Duodenal mucosa (tissue), 2 donors: Measurements from ENCODE around the gene SLC46A1.

Source experiments
- H3K27ac ChIP-seq: one replicate; pipeline ENCODE4 v1.7.0; 2013; ENCODE audit warnings: low read depth, low read length
- H3K27me3 ChIP-seq, 2 donors: one replicate each; pipeline ENCODE4 v1.7.0; 2013; ENCODE audit warnings: low read length in 2 of 2, control low read depth in 1 of 2; ENCODE audit not compliant: insufficient read depth in 2 of 2, control insufficient read depth in 1 of 2
- H3K36me3 ChIP-seq, 2 donors: one replicate each; pipeline ENCODE4 v1.7.0; 2013; ENCODE audit warnings: low read length in 2 of 2, control low read depth in 1 of 2; ENCODE audit not compliant: insufficient read depth in 2 of 2, control insufficient read depth in 1 of 2
- H3K4me1 ChIP-seq, 2 donors: one replicate each; pipeline ENCODE4 v1.7.0; 2013; ENCODE audit warnings: low read length in 2 of 2, control low read depth in 1 of 2; ENCODE audit not compliant: insufficient read depth in 2 of 2, control insufficient read depth in 1 of 2
- H3K4me3 ChIP-seq, 2 donors: one replicate each; pipeline ENCODE4 v1.7.0; 2013; ENCODE audit warnings: low read length in 2 of 2, low read depth in 1 of 2
- H3K9ac ChIP-seq, 2 donors: one replicate each; pipeline ENCODE4 v1.7.0; 2013; ENCODE audit warnings: low read length in 2 of 2, low read depth in 1 of 2
- H3K9me3 ChIP-seq, 2 donors: one replicate each; pipeline ENCODE4 v1.7.0; 2013; ENCODE audit warnings: low read length in 2 of 2, control low read depth in 1 of 2; ENCODE audit not compliant: control insufficient read depth in 1 of 2

Gene SLC46A1

DNA sequence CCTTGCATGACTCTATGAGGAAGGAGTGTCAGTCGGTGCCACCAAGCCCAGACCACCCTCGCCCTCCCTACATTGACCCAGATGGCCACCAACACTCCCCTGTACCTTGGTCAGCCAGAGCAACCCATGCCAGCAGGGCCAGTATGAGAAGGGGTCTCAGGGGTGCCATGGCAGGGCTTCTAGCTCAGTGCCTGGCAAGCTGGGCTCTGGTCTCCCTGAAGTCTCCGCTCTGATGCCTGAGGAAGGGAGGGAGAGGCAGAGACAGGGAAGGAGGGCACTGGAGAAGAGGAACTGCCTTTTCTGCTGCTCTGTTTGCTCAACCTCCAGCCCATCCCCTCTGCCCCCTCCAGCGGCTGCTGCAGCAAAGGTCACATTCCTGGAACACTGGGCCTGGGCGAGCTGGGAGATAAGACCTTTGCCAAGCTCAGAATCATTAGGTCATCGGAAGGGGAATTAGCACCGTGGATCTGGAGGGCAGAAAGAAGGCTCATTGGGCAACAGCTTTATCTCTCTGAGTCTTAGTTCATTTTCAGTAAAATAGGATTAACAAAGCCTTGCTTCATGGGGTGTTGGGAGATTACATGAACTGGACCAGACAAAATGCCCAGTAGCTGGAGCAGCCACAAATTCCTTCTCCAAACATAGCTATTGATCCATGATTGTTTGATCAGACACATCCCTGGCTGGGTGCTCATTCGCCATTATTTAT, 35.8 kb downstream of the SLC46A1 start, which contains the start of gene VTN:
TSS of gene VTN (minus strand) at position 273 of the 709 bp plus-strand sequence. CDS start at position 169, 104 bp downstream.
- peaks cover 19 to 20% of the 10 kb centered on the region in 2 donors for H3K27me3 ChIP-seq
- peak within 1 kb of the TSS; percentile 7 to 71 for H3K4me3 ChIP-seq
- H3K9ac ChIP-seq = no peak within 1 kb of the TSS
- H3K27ac ChIP-seq = no peak within 1 kb of the TSS
- H3K4me1 ChIP-seq = peaks cover 22 to 25% of the 10 kb centered on the region in 2 donors
- H3K9me3 ChIP-seq = no peaks in the 10 kb centered on the region
- H3K36me3 ChIP-seq = no peaks in the 10 kb centered on the region

DNA sequence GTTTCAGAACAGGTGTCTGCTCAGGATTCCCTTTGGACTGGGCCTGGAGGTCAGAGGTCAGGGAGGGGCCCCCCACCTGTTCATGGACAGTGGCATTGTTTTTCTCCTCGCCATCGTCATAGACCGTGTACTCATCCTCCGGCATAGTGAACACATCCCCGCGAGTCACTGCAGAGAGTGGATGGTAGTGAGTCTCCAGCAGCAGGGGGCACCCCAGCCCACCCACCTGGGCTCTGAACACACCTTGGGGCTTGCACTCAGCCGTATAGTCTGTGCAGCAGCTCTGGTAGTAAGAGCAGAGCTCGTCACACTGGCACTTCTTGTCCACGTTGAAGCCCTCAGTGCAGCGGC, 36.4 kb downstream of the SLC46A1 start:
- H3K9ac ChIP-seq = no peak overlapping the region
- no peak overlapping the region for H3K4me3 ChIP-seq
- peaks cover 22 to 25% of the 10 kb centered on the region in 2 donors for H3K4me1 ChIP-seq
- H3K27me3 ChIP-seq = peaks cover 19 to 20% of the 10 kb centered on the region in 2 donors
- peaks cover 0 to 3% of the 10 kb centered on the region in 2 donors for H3K36me3 ChIP-seq
- no peak overlapping the region for H3K27ac ChIP-seq
- H3K9me3 ChIP-seq = no peaks in the 10 kb centered on the region

- peaks cover 0 to 8% of the 10 kb centered on the region in 2 donors for H3K36me3 ChIP-seq
- no peak overlapping the region for H3K9ac ChIP-seq
- peaks cover 19 to 20% of the 10 kb centered on the region in 2 donors for H3K27me3 ChIP-seq
- no peak overlapping the region for H3K4me3 ChIP-seq
- H3K4me1 ChIP-seq = peaks cover 22 to 25% of the 10 kb centered on the region in 2 donors
- H3K9me3 ChIP-seq = no peaks in the 10 kb centered on the region
- H3K27ac ChIP-seq = no peak overlapping the region
Measured at GRCh38 chr17:28368915-28369683, 36.9 kb downstream of the SLC46A1 start.

- Histone ChIP-seq H3K4me1 (peaks cover 22 to 25% of the 10 kb centered on the region in 2 donors), H3K36me3 (peaks cover 4 to 14% of the 10 kb centered on the region in 2 donors), H3K9me3 (no peaks in the 10 kb centered on the region), H3K4me3 (no peak overlapping the region), H3K27ac (no peak overlapping the region), H3K27me3 (peaks cover 17% of the 10 kb centered on the region in 2 donors), H3K9ac (no peak overlapping the region)
Measured at GRCh38 chr17:28368306-28368831, 37.6 kb downstream of the SLC46A1 start.

GRCh38 chr17:28367641-28368305, 38.2 kb downstream of the SLC46A1 start:
- Histone ChIP-seq H3K9me3 (no peaks in the 10 kb centered on the region), H3K4me3 (no peak overlapping the region), H3K9ac (no peak overlapping the region), H3K27me3 (peaks cover 11% of the 10 kb centered on the region in 2 donors), H3K4me1 (peaks cover 19 to 22% of the 10 kb centered on the region in 2 donors), H3K36me3 (peaks cover 7 to 20% of the 10 kb centered on the region in 2 donors), H3K27ac (no peak overlapping the region)

- H3K36me3 ChIP-seq = peaks cover 9 to 32% of the 10 kb centered on the region in 2 donors
- H3K27ac ChIP-seq = no peak overlapping the region
- no peak overlapping the region for H3K4me3 ChIP-seq
- H3K4me1 ChIP-seq = peaks cover 12 to 17% of the 10 kb centered on the region in 2 donors
- H3K27me3 ChIP-seq = peaks cover 0 to under 1% of the 10 kb centered on the region in 2 donors
- H3K9me3 ChIP-seq = no peaks in the 10 kb centered on the region
- H3K9ac ChIP-seq = no peak overlapping the region
Measured at GRCh38 chr17:28366605-28367004, 39.4 kb downstream of the SLC46A1 start.

DNA sequence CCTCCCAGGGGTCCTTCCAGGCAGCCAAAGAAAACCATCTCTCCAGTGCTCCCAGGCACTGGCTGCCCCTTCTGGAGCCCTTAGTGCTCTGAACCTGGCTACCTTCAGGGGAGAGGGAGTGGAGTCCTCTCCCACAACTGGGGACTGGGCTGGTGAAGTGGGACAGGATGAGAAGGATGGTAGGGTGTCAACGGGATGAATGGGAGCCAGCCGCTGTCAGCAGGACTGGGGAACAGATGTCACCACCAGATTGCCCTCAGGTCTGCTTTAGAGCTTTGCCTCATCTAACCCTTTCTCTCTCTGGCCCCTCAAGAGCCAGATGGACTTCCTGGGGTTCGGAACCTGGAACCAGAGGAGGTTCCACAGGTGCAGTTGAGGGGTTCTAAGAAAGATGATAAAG, 40.5 kb downstream of the SLC46A1 start:
- Histone ChIP-seq H3K36me3 (peaks cover 15 to 43% of the 10 kb centered on the region in 2 donors), H3K9me3 (no peaks in the 10 kb centered on the region), H3K27ac (no peak overlapping the region), H3K9ac (no peak overlapping the region), H3K4me1 (peaks cover 7 to 9% of the 10 kb centered on the region in 2 donors), H3K4me3 (no peak overlapping the region), H3K27me3 (no peaks in the 10 kb centered on the region)

- Histone ChIP-seq H3K4me3 (no peak within 1 kb of the TSS), H3K27me3 (no peaks in the 10 kb centered on the region), H3K36me3 (peaks cover 20 to 49% of the 10 kb centered on the region in 2 donors), H3K9ac (no peak within 1 kb of the TSS), H3K27ac (no peak within 1 kb of the TSS), H3K9me3 (no peaks in the 10 kb centered on the region), H3K4me1 (peaks cover under 1 to 2% of the 10 kb centered on the region in 2 donors)
Measured at GRCh38 chr17:28364665-28365363, 41.2 kb downstream of the SLC46A1 start, which contains the start of gene SEBOX. Gene SEBOX (minus strand): TSS chr17:28365199. CDS start chr17:28365151, 48 bp downstream.

DNA sequence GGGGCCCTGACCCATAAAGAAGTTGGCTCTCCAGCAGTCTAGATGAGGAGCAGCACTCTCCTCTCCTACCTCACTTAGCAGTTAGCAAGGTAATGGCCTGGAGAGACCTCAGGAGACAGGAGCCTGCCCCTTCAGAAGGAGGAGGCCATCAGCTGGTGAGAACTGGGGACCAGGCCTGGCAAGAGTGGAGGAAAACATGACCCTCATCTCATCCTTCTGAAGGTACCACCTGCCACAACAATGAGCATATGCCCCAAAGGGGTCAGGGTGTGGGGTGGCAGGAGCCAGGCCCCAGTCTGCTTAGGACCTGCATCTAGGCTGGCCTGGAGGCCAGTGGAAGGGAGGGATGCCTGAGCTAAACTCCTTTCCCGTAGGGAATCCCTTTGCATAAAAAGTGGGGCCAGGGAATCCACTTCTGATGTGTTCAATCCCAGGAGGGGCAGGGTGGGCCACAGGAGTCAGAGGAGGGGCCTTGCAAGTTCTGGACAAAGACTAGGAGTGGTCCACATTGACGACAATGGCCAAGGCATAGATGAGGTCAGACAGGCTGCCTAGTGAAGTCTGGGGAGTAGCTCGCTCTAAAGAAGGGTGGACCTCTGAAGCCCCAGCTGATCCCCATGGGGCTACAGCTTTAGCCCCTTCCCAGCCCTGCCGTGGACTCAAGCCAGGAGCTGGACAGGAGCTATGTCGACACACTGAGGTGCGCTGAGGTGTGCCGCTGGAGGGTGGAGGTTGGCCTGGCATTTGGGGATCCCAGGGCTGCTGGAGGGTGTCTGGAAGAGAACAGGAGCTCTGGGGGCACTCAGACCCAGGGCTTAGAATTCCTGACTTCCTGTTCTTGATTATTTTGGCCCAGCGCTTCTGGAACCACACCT, 42.0 kb downstream of the SLC46A1 start:
- no peaks in the 10 kb centered on the region for H3K27me3 ChIP-seq
- H3K27ac ChIP-seq = no peak overlapping the region
- H3K4me1 ChIP-seq = no peaks in the 10 kb centered on the region
- no peak overlapping the region for H3K4me3 ChIP-seq
- H3K36me3 ChIP-seq = peaks cover 20 to 53% of the 10 kb centered on the region in 2 donors
- H3K9ac ChIP-seq = no peak overlapping the region
- no peaks in the 10 kb centered on the region for H3K9me3 ChIP-seq
